ENCODE measurements around the gene RANBP2. TPM values are rescaled to one million over a fixed set of nuclear protein-coding genes. Genes with fewer than 3 reads are reported as not detected.
"Not testable (repeated sequence)": the region's sequence is repeated elsewhere in the genome, so short reads cannot be mapped to it uniquely, and the experiment has no call there.

RANBP2 gene
- 10 to 100 TPM; 72.0 to 75.5 TPM for total RNA-seq

DNA sequence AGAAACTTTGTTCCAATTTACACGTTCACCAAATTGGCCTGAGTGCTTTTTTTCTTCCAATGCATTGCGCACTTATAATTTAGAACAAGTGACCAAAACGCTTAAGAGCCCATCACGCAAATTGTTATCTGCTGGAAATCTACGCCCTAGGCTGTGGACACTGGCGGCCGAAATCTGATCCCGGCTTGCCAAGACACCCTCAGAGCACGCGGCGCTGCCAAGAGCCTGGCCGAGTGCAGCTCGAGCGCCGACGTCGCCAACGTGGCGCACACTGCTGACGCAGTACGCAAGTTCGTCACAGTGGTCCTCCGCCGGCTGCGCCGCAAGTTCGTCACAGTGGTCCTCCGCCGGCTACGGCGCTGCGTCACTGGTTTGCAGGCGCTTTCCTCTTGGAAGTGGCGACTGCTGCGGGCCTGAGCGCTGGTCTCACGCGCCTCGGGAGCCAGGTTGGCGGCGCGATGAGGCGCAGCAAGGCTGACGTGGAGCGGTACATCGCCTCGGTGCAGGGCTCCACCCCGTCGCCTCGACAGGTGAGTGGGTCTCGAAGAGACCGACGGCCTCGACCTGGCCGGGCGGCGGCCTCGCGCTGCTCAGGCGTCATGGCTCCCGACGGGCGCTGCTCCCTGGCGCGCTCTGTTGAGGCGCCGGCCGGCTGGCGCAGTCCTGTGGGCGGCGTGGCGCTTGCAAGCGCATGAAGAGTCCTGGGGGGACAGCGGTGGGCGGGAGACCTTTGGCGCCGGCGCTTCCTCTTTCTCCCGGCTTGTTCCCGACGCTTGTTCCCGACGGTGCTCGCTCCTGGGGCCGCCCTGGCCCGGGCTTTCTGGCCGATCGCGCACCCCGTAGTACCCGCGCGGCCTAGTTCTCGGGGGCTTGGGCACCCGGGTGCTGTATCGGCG lies at the start of gene RANBP2:
Gene RANBP2 (plus strand): TSS at position 334 of the 896 bp plus-strand sequence. CDS start 125 bp downstream, at position 459.
- Mint-ChIP-seq H3K9me3 (no peaks in the 10 kb centered on the region), H3K27ac (peak within 1 kb of the TSS; percentile 98), H3K4me3 (peak within 1 kb of the TSS; percentile 93), H3K27me3 (no peaks in the 10 kb centered on the region), H3K4me1 (ENCODE audit: low read depth) (peaks cover 19% of the 10 kb centered on the region), H3K36me3 (peaks cover 3% of the 10 kb centered on the region)
- intact Hi-C loops (cut with micrococcal nuclease), result loop anchor here (1.0 to 2.0 kb wide), 4 partner anchors 67 to 271 kb away; partner anchors contain the start of genes CCDC138, GCC2 and LIMS1
- CTCF ChIA-PET, result interaction anchor here (0.7 kb wide), 1 partner anchor 101 kb away, joined by 3 read pairs; no protein-coding TSS in a partner anchor
- peak; percentile 96 for DNase-seq
- POLR2A ChIA-PET, result interaction anchor here (0.9 to 2.0 kb wide), 3 partner anchors 67 to 125 kb away, joined by 3 to 8 read pairs (median 4); partner anchors contain the start of gene CCDC138

DNA sequence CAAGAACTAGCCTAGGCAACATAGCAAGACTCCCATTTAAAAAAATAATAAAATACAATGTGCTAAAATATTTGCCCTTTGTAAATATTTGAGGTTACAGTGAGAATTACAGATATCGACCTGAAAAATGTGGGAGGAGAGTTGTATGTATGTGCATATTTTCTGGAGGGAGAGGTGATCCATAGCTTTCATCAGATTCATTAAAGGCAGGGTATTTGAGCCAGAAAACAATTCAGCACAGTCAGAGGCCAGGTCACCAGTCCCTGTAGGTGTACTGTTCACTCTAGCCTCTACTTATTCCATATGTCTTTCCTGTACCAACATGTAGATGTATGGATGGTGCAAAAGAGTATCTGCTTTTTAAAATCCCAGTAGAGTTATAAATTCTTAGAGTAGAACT lies 49.0 kb upstream of the RANBP2 start:
- intact Hi-C loops (cut with micrococcal nuclease); H3K4me1 Mint-ChIP-seq (ENCODE audit: low read depth); DNase-seq; H3K36me3 Mint-ChIP-seq; H3K27me3 Mint-ChIP-seq; H3K27ac Mint-ChIP-seq; H3K4me3 Mint-ChIP-seq; CTCF ChIA-PET; POLR2A ChIA-PET; H3K9me3 Mint-ChIP-seq: not testable (repeated sequence)

DNA sequence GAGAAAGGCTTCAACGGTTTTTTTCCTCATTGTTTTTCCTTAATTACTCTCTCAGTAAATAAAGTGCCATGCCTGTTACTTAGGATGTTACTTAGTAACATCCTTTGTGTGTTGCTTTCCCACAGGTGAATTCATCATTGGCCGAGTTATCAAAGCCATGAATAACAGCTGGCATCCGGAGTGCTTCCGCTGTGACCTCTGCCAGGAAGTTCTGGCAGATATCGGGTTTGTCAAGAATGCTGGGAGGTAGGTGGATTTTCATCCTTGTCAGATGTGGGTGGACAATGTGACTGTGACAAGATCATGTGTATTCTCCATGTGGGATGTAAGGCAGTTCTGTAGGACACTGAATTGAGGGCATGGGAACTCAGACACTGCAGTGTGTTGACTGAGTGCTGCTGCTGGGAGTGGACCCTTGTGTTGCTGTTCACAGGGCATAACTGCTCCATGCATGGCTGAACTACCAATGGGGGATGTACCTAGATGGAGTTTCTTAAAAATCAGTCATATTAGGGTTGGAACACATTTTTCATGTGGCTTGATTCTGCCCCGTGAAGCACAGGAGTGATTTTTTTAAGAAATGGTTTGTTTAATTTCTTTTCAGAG lies 47.0 kb upstream of the RANBP2 start:
- POLR2A ChIA-PET; DNase-seq; H3K9me3 Mint-ChIP-seq; H3K4me1 Mint-ChIP-seq (ENCODE audit: low read depth); CTCF ChIA-PET; intact Hi-C loops (cut with micrococcal nuclease); H3K27ac Mint-ChIP-seq; H3K36me3 Mint-ChIP-seq; H3K4me3 Mint-ChIP-seq; H3K27me3 Mint-ChIP-seq: not testable (repeated sequence)

DNA sequence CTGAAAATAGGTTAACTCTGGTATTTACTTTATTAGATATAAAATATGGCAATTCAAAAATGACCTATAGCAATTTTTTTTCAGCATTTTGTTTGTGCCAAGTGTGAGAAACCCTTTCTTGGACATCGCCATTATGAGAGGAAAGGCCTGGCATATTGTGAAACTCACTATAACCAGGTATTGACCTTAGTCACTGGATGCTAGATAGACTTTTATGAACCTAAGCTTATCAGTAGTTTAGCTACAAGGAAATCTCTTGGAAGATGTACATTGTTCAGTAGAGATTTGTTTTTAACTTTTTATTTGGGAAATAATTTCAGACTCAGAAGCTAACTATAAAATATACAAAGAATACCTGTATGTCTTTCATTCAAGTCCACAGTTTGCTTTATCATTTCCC lies 42.8 kb upstream of the RANBP2 start:
- H3K27ac Mint-ChIP-seq; CTCF ChIA-PET; H3K4me3 Mint-ChIP-seq; H3K9me3 Mint-ChIP-seq; intact Hi-C loops (cut with micrococcal nuclease); H3K4me1 Mint-ChIP-seq (ENCODE audit: low read depth); H3K27me3 Mint-ChIP-seq; POLR2A ChIA-PET; DNase-seq: not testable (repeated sequence)
- H3K36me3 Mint-ChIP-seq, result peaks cover 19% of the 10 kb centered on the region

DNA sequence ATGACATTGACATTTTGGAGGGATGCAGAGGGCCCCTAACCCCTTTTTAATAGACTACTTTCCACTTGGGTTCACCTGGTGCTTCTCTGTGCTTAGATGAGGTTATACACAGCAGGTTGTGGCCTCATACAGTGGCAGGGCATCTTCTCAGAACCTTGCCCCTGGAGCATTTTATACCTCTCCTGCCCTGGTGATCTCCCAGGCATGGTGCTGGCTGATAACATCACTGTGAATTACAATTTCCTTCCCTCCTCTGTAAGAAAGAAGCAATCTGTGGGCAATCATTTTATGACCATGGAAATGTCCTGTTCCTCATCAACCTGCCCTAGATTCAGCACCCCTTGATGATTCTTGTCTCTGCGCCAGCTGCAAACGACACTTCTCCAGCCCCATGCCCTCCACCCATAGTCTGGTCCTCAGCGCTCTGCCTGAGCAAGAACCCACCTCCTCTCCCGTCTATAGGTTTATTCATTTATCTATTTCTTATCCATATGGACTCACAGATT lies 42.0 kb upstream of the RANBP2 start:
- intact Hi-C loops (cut with micrococcal nuclease); POLR2A ChIA-PET; H3K4me3 Mint-ChIP-seq; H3K4me1 Mint-ChIP-seq (ENCODE audit: low read depth); H3K27ac Mint-ChIP-seq; H3K9me3 Mint-ChIP-seq; CTCF ChIA-PET; H3K27me3 Mint-ChIP-seq; DNase-seq: not testable (repeated sequence)
- H3K36me3 Mint-ChIP-seq, result peaks cover 26% of the 10 kb centered on the region

DNA sequence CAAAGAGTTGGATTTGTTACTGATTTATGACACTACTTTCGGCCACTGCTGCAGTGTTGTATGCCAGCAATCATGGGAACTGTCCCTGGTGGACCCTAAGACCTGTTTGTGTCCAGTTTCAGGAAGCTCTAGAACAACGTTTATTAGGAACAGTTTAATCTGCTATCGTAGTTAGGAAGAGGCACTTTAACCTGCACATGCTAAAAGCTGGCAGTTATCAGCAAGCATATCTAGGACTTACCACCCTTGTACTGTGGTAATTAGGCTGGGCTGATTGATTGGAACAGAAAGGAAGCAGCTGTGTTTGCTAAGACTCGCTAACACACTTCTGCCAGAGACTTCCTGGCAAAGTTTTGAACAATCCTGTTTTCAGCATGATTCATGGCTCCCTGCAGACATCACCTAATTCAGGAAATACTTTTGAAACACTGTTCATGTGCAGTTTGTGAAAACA lies 41.1 kb upstream of the RANBP2 start:
- H3K27me3 Mint-ChIP-seq; intact Hi-C loops (cut with micrococcal nuclease): not testable (repeated sequence)
- peaks cover 24% of the 10 kb centered on the region for H3K36me3 Mint-ChIP-seq

DNA sequence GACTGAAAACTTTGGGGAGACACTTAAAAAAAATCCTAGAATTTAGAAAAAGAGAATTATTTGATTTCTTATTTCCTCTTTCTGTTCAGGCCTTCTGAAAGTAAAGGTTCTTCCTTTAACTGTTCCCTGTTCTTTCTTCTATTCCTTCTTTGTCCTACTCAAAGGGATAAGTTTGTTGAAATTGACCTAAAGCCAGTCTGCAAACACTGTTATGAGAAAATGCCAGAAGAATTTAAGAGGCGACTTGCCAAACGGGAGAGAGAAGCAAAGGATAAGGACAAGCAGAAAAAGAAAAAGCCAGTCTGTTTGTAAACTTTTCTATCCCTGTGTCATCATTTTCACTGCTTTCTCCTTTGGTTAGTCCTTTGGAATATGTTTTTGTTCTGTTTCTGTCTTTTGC lies 38.5 kb upstream of the RANBP2 start:
- DNase-seq; H3K27me3 Mint-ChIP-seq; intact Hi-C loops (cut with micrococcal nuclease); H3K27ac Mint-ChIP-seq; CTCF ChIA-PET; H3K4me1 Mint-ChIP-seq (ENCODE audit: low read depth); POLR2A ChIA-PET; H3K4me3 Mint-ChIP-seq; H3K9me3 Mint-ChIP-seq: not testable (repeated sequence)
- H3K36me3 Mint-ChIP-seq, result peaks cover 25% of the 10 kb centered on the region

More for the DNA sequence above, 41.1 kb upstream of the RANBP2 start:
- H3K27ac Mint-ChIP-seq, result peak overlapping the region; percentile 62
- H3K4me3 Mint-ChIP-seq; POLR2A ChIA-PET; H3K4me1 Mint-ChIP-seq (ENCODE audit: low read depth); H3K9me3 Mint-ChIP-seq; DNase-seq: not testable (repeated sequence)
- CTCF ChIA-PET, result interaction anchor here (1.1 kb wide), 1 partner anchor 41 kb away, joined by 3 read pairs; no protein-coding TSS in a partner anchor

DNA sequence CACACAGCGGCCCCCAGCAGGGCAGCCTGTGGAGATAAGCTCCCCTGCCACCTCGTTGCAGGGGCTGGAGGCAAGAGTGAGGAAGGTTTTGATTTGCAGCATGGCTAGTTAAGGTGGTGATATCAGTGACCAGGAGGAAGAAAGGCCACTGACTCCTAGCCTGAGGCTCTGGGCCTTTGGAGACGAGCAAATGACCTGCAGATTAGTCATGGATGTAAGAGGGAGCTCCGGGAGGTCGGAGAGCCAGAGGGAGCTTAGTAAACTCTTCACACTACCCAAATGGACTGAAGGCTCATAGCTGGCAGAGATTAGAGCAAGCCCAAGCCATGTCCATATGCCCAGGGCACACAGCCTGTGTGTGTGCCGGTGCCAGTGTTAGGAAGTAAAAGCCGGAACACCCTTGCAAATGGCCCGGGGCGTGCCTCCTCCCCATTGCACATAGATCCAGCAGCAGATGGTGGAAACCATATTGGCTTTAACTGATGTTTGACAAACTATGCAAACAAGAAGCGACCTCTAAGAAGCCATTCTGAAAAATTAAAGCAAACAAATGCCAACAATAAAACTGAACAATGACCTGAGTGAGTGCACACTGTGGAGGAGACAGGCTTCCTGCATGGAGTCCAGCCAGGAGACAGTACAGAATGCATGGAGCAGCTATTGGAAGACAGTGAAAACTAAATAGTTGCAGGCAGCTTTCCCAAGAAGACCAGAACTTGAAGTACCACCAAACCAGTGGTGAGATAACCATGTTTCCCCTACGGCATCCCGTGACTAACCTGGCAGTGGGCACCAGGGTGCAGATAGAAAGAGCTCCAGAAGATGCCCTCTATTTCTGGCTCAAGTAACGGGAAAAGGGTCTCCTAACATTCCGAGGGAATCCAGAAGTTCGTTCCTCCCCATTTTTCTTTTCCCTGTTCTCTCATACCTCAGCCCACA lies 30.2 kb upstream of the RANBP2 start:
- H3K27ac Mint-ChIP-seq; intact Hi-C loops (cut with micrococcal nuclease); DNase-seq; POLR2A ChIA-PET; H3K4me1 Mint-ChIP-seq (ENCODE audit: low read depth); H3K9me3 Mint-ChIP-seq; H3K36me3 Mint-ChIP-seq; H3K4me3 Mint-ChIP-seq; H3K27me3 Mint-ChIP-seq; CTCF ChIA-PET: not testable (repeated sequence)

DNA sequence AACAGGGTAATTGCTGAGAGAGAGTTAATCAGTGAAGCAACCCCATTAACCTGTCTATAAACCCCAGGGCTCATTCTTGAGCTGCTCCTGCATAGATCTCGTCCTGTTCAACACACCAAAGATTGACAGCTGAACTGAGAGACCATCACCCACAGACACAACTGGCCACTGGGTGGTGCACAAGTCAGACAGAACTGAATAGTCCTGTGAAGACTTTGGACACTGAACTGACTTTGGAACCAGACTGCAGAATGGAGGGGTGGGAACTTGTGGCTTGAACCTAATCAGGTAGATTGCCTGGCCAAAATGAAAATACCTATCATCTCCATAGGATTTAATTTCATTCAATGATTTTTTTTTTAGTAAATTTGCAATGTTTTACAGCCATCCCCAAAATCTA lies 29.3 kb upstream of the RANBP2 start:
- DNase-seq, result peak; percentile 10
- intact Hi-C loops (cut with micrococcal nuclease); H3K4me3 Mint-ChIP-seq; H3K9me3 Mint-ChIP-seq; CTCF ChIA-PET; POLR2A ChIA-PET; H3K36me3 Mint-ChIP-seq; H3K4me1 Mint-ChIP-seq (ENCODE audit: low read depth); H3K27me3 Mint-ChIP-seq; H3K27ac Mint-ChIP-seq: not testable (repeated sequence)

DNA sequence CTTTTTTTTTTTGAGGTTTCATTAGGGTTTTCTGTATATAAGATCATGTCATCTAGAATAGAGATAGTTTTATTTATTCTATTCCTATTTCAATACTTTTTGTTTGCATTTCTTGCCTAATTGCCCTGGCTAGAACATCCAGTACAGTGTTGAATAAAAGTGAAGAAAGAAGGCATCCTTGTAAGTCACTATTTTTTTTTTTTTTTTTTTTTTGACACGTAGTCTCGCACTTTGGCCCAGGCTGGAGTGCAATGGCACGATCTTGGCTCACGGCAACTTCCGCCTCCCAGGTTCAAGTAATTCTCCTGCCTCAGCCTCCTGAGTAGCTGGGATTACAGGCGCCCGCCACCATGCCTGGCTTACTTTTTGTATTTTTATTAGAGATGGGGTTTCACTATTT lies 27.8 kb upstream of the RANBP2 start:
- no peaks in the 10 kb centered on the region for H3K4me1 Mint-ChIP-seq (ENCODE audit: low read depth)
- DNase-seq, result no peak
- H3K27me3 Mint-ChIP-seq, result no peaks in the 10 kb centered on the region
- no peak overlapping the region for H3K4me3 Mint-ChIP-seq
- ChIA-PET CTCF (no interaction called here), POLR2A (no interaction called here)
- H3K9me3 Mint-ChIP-seq, result no peaks in the 10 kb centered on the region
- intact Hi-C loops (cut with micrococcal nuclease), result no loop called here
- no peak overlapping the region for H3K27ac Mint-ChIP-seq
- no peaks in the 10 kb centered on the region for H3K36me3 Mint-ChIP-seq

DNA sequence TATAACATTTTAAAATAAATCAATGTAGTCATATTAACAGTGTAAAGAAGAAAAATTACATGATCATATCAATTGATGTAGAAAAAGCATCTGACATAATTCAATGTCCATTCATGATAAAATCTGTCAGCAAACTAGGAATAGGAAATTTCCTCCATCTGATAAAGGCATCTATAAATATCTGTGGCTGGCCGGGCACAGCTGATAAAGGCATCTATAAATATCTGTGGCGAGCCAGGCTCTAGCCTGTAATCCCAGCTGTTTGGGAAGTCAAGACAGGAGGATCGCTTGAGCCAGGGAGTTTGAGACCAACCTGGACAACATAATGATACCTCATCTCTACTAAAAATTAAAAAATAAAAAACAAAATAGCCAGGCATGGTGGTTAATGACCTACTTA lies 18.1 kb upstream of the RANBP2 start:
- DNase-seq, result no peak
- ChIA-PET CTCF (no interaction called here), POLR2A (no interaction called here)
- Mint-ChIP-seq H3K4me1 (ENCODE audit: low read depth) (no peaks in the 10 kb centered on the region), H3K27me3 (no peaks in the 10 kb centered on the region), H3K4me3 (no peak overlapping the region), H3K9me3 (no peaks in the 10 kb centered on the region), H3K36me3 (no peaks in the 10 kb centered on the region), H3K27ac (no peak overlapping the region)
- intact Hi-C loops (cut with micrococcal nuclease), result no loop called here

DNA sequence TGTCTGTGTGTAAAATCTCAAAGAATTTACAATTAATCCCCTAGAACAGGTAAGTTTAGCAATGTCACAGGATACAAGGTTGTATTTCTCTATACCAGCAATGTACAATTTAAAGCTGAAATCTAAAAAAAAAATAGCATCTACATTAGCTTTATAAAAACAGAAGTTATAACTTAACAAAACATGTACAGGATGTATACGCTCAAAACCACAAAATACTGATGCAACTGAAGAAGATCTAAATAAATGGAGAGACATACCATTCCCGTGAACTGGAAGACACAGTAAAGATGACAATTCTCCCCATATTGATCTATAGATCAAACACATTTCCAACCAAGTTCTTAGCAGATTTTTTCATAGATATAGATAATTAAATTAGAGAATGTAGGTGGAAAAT lies 17.5 kb upstream of the RANBP2 start:
- H3K27ac Mint-ChIP-seq, result no peak overlapping the region

More for the DNA sequence above, 17.5 kb upstream of the RANBP2 start:
- no peaks in the 10 kb centered on the region for H3K36me3 Mint-ChIP-seq
- ChIA-PET POLR2A (no interaction called here), CTCF (no interaction called here)
- no peak for DNase-seq
- H3K4me3 Mint-ChIP-seq, result no peak overlapping the region
- H3K27me3 Mint-ChIP-seq, result no peaks in the 10 kb centered on the region
- intact Hi-C loops (cut with micrococcal nuclease), result no loop called here
- H3K4me1 Mint-ChIP-seq (ENCODE audit: low read depth), result no peaks in the 10 kb centered on the region
- no peaks in the 10 kb centered on the region for H3K9me3 Mint-ChIP-seq
